Glutamatergic neuron (in vitro differentiated cells): ENCODE data around the gene TMEM59L. TPM values are rescaled to one million over a fixed set of nuclear protein-coding genes. Genes with fewer than 3 reads are reported as not detected.

Experiments
- DNase-seq: peaks from one replicate; pipeline ENCODE4 v3.0.0; 2022
- H3K27ac Mint-ChIP-seq: one replicate; pipeline ENCODE4 v1.8.0; 2020; ENCODE audit warnings: mild to moderate bottlenecking, mixed read lengths, inconsistent platforms; ENCODE audit not compliant: unreplicated experiment
- H3K27me3 Mint-ChIP-seq: one replicate; pipeline ENCODE4 v1.8.0; 2020; ENCODE audit warnings: mild to moderate bottlenecking, moderate library complexity, mixed read lengths, inconsistent platforms; ENCODE audit not compliant: unreplicated experiment
- H3K36me3 Mint-ChIP-seq: one replicate; pipeline ENCODE4 v1.8.0; 2020; ENCODE audit warnings: mild to moderate bottlenecking, mixed read lengths, inconsistent platforms; ENCODE audit not compliant: unreplicated experiment
- H3K4me1 Mint-ChIP-seq: one replicate; pipeline ENCODE4 v1.8.0; 2020; ENCODE audit warnings: mild to moderate bottlenecking, low read depth, mixed read lengths, inconsistent platforms; ENCODE audit not compliant: unreplicated experiment
- H3K4me3 Mint-ChIP-seq: one replicate; pipeline ENCODE4 v1.8.0; 2020; ENCODE audit warnings: mild to moderate bottlenecking, mixed read lengths, inconsistent platforms; ENCODE audit not compliant: unreplicated experiment
- H3K9me3 Mint-ChIP-seq: one replicate; pipeline ENCODE4 v1.8.0; 2020; ENCODE audit warnings: mild to moderate bottlenecking, moderate library complexity, mixed read lengths, inconsistent platforms; ENCODE audit not compliant: unreplicated experiment
- total RNA-seq: library from RNA; stranded (reverse); fragmentation: NEBNext Ultra II Directional; extraction: Animal tissue kit (Norgen Biotek cat#: 25700); gene quantifications from one replicate; pipeline ENCODE4 v1.2.1, GENCODE V29; 2021; ENCODE audit not compliant: unreplicated experiment
- TF ChIP-seq, protein P1 (sequence below): fragments of 200-600 bp; sonication (generic); IDR thresholded peaks from one replicate; pipeline ENCODE4 v1.5.0; 2021; ENCODE audit not compliant: partially characterized antibody, unreplicated experiment

The TMEM59L gene
- total RNA-seq, 1 donor from 2014 or later: 92.3 TPM

DNA sequence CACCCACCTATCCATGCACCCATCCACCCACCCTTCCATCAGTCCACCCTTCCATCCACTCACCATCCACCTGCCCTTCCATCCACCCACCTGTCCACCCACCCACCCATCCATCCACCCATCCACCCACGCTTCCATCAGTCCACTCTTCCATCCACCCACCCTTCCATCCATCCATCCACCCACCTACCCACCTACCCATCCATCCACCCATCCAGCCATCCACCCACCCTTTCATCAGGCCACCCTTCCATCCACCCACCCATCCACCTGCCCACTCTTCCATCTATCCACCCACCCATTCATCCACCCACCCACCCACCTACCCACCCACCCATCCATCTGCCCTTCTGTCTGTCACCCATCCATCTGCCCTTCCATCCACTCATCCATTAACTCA lies 41.2 kb downstream of the TMEM59L start:
- TF ChIP-seq, protein P1, sequence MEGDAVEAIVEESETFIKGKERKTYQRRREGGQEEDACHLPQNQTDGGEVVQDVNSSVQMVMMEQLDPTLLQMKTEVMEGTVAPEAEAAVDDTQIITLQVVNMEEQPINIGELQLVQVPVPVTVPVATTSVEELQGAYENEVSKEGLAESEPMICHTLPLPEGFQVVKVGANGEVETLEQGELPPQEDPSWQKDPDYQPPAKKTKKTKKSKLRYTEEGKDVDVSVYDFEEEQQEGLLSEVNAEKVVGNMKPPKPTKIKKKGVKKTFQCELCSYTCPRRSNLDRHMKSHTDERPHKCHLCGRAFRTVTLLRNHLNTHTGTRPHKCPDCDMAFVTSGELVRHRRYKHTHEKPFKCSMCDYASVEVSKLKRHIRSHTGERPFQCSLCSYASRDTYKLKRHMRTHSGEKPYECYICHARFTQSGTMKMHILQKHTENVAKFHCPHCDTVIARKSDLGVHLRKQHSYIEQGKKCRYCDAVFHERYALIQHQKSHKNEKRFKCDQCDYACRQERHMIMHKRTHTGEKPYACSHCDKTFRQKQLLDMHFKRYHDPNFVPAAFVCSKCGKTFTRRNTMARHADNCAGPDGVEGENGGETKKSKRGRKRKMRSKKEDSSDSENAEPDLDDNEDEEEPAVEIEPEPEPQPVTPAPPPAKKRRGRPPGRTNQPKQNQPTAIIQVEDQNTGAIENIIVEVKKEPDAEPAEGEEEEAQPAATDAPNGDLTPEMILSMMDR: no peak
- no peak for DNase-seq
- H3K9me3 Mint-ChIP-seq: peaks cover 3% of the 10 kb centered on the region
- no peak overlapping the region for H3K27ac Mint-ChIP-seq
- peaks cover 2% of the 10 kb centered on the region for H3K36me3 Mint-ChIP-seq
- peaks cover 13% of the 10 kb centered on the region for H3K27me3 Mint-ChIP-seq
- H3K4me1 Mint-ChIP-seq: peaks cover 30% of the 10 kb centered on the region
- no peak overlapping the region for H3K4me3 Mint-ChIP-seq

DNA sequence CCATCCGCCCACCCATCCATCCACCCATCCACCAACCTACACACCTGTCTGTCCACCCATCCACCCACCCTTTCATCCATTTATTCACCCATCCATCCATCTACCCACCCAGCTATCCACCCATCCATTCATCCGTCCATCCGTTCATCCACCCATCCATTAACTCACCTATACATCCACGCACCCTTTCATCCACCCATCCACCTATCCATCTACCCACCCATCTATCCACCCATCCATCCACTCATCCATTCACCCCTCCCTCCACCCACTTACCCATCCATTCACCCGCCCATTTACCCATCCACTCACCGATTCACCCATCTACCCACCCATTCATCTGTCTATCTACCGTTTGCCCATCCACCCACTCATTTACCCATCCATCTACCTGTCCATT lies 41.8 kb downstream of the TMEM59L start:
- Mint-ChIP-seq H3K4me1 (peaks cover 26% of the 10 kb centered on the region), H3K9me3 (peaks cover 5% of the 10 kb centered on the region), H3K27me3 (peaks cover 15% of the 10 kb centered on the region), H3K4me3 (peak overlapping the region; percentile 20), H3K36me3 (no peaks in the 10 kb centered on the region), H3K27ac (no peak overlapping the region)
- no peak for DNase-seq
- TF ChIP-seq, protein P1: no peak

DNA sequence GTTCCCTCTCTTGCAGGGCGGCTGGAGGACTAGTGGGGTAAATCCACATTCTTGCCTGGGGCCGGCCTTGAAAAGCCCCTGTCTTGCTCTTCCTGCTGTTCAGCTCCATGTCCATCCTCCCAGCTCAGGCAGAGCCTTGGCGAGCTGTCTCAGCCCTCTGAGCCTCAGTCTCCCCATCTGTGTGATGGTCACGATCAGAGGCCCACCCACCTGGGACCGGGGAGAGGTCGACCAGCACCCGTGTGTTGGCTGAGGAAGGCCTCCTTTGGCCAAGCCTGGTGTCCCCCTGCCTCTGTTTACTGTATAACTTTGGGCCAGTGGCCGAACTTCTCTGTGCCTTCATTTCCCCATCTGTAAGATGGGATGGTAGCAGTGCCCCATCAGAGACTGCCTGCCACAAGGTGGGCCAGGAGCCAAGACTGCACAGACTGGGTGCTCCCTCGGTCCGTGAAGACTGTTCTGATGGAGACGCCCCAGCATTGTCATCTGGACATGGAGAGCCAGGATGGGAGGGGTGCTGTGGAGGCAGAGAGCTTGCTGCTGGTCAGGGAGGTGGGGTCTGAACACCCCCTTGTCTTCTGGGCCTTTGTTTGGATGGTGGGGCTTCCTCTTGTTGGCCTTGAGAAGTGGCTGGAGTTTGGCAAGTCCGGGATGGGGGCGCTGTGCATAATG lies 42.6 kb downstream of the TMEM59L start:
- Mint-ChIP-seq H3K36me3 (no peaks in the 10 kb centered on the region), H3K4me1 (peaks cover 20% of the 10 kb centered on the region), H3K9me3 (peaks cover 5% of the 10 kb centered on the region), H3K4me3 (no peak overlapping the region), H3K27ac (no peak overlapping the region), H3K27me3 (peaks cover 15% of the 10 kb centered on the region)
- no peak for DNase-seq
- TF ChIP-seq, protein P1: no peak

DNA sequence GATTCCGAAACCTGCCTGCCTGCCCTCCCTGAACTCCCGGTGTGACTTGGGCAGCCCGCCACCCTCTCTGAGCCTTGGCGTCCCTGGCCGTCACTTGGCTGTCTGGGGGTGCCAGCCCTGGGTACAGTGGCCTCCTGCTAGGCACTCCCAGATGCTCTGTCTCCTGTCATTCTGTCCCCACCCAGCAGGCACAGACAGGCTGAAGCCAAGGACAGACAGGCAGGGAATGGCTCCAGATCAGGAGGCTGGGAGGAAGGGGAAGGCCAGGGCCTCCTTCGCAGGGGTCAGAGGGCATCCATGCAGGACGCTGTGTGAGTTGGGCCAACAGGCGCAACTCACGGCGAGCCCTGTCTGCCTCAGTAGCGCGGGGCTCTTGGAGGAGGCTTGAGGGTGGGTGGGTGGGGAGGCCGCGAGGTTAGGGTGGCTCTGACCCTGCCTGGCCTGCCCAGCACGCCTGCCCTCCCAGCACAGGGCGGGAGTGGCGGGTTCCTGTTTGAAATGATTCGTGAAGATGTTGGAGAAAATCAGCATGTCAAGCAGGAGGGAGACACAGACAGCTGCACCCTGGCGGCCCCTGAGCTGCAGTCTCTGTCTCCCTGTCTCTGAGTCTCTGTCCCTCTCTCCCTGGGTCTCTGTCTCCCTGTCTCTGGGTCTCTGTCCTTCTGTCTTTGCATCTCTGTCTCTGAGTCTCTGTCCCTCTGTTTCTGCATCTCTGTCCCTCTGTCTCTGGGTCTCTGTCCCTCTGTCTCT lies 43.8 kb downstream of the TMEM59L start:
- Mint-ChIP-seq H3K4me1 (peaks cover 17% of the 10 kb centered on the region), H3K27ac (no peak overlapping the region), H3K4me3 (peak overlapping the region; percentile 14), H3K9me3 (peaks cover 7% of the 10 kb centered on the region), H3K36me3 (peaks cover 3% of the 10 kb centered on the region), H3K27me3 (peaks cover 19% of the 10 kb centered on the region)
- DNase-seq: no peak
- TF ChIP-seq, protein P1: no peak

DNA sequence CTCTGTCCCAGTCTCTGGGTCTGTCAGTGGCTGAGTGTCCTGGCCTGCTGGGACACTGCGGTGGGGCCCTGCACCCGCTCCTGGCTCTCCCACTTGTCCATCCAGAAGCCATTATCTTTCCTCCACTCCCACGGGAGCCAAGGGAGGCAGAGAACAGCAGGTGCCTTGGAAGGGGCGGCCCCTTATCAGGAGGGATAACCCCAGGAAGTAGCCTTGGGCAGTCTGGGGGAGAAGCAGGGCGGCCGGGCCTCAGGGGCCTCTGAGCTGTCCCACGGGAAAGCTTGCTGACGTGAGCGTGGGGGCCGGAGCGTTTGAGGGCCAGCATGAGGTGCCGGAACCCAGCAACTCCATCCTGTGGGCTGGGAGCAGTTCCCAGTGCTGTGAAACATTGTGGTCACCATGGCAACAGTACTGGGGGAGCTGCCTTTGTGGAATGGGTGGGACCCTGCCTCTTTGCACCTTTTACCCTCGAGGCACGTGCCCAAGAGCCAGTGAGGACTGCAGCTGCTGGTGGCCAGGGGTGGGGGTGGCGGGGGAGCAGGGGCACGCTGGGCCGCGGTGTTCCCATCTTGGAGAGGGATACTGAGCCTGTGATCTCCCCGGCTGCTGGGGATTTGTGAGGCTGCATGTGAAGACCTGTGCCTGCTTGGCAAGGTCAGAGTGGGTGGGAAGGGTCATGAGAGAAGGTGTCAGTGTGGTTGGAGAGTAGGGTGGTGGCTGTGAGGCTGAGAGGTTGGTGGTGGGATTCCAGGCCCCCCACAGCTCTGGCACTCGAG lies 45.1 kb downstream of the TMEM59L start:
- Mint-ChIP-seq H3K27me3 (peaks cover 19% of the 10 kb centered on the region), H3K4me3 (peak overlapping the region; percentile 14), H3K4me1 (peaks cover 14% of the 10 kb centered on the region), H3K36me3 (peaks cover 6% of the 10 kb centered on the region), H3K9me3 (peaks cover 7% of the 10 kb centered on the region), H3K27ac (no peak overlapping the region)
- TF ChIP-seq, protein P1: no peak
- DNase-seq: no peak
